Activated T-cell treated with anti-CD3 and anti-CD28 coated beads for 4 hours (primary cell): ENCODE data around the gene NAT8L.
"Not testable (repeated sequence)": the region's sequence is repeated elsewhere in the genome, so short reads cannot be mapped to it uniquely, and the experiment has no call there.

ENCODE experiments used
- DNase-seq: peaks from one replicate; pipeline ENCODE4 v3.0.0-alpha.2; 2020

Gene NAT8L

GRCh38 chr4:2059046-2059725, at the start of gene NAT8L:
Gene NAT8L, plus strand, starts transcription at chr4:2059327. Its CDS starts 185 bp downstream, at chr4:2059512.
- no peak for DNase-seq

- peak; percentile 18 for DNase-seq
Measured at GRCh38 chr4:2009651-2010233, 49.4 kb upstream of the NAT8L start.

DNA sequence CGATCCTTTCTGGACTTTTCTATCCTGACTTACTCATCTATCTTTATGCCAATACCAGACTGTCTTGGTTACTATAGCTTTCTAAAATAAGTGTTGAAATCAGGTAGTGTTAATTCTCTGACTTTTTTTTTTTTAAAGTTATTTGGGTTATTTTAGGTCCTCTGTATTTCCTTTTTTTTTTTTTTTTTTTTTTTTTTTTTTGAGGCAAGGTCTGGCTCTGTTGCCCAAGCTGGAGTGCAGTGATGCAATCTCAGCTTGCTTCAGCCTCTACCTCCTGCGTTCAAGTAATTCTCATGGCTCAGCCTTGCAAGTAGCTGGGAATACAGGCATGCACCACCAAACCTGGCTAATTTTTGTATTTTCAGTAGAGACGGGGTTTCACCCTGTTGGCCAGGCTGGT, 47.5 kb upstream of the NAT8L start:
- DNase-seq, result no peak

DNA sequence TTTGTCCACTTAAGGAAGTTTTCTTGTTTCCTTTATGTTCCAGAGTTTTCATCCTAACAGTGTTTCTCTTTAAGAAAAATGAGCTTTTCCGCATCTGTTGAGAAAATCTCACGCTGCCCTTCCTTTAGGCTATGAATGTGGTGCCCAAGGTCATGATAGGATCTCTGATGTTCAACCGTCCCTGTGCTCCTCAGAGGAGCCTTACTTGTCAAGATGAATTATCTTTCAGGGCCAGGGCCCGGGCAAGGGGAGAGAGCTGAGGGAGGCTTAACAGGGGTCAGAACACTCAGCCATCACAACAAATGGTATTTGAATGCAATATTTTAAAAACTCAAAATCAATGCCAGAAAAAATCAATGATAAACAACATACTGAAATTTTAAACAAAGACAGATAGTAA, 44.1 kb upstream of the NAT8L start:
- no peak for DNase-seq

DNA sequence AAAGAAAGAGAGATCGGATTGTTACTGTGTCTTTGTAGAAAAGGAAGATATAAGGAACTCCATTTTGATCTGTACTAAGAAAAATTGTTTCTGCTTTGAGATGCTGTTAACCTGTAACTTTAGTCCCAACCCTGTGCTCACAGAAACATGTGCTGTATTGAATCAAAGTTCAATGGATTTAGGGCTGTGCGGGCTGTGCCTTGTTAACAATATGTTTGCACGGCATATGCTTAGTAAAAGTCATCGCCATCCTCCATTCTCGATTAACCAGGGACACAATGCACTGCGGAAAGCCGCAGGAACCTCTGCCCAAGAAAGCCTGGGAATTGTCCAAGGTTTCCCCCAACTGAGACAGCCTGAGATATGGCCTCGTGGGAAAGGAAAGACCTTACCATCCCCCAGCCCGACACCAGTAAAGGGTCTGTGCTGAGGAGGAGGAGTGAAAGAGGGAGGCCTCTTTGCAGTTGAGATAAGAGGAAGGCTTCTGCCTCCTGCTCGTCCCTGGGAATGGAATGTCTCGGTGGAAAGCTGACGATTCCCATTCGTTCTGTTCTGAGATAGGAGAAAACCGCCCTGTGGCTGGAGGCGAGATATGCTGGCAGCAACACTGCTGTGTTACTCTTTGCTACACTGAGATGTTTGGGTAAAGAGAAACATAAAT, 37.6 kb upstream of the NAT8L start:
- not testable (repeated sequence) for DNase-seq

DNA sequence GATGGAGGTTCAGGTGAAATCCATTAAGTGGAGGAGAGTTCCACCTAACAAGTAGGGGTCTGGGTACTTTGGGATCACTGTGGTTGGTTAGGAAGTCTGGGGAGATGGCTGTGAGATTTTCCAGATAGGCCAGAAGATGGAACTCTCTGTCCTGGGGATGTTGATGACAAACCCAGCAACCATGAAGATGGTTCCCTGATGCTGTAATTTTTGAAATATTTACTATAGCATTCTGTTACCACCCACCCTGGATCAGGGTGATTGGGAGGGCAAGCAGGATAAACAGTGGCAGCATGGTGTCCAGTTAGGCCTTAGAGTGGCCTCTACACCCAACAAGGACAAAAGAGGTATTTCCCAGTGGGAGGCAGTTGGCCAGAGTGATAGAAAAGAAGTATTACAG, 34.4 kb upstream of the NAT8L start:
- no peak for DNase-seq

DNA sequence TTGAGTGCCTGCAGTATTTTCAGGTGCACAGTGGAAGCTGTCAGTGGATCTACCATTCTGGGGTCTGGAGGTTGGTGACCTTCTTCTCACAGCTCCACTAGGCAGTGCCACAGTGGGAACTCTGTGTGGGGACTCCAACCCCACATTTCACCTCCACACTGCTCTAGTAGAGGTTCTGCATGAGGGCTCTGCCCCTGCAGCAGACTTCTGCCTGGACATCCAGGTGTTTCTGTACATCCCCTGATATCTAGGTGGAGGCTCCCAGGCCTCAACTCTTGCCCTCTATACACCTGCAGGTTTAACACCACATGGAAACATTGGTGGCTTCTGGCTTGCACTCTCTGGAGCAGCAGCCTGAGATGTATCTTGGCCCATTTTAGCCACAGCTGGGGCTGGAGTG, 33.3 kb upstream of the NAT8L start:
- no peak for DNase-seq

DNA sequence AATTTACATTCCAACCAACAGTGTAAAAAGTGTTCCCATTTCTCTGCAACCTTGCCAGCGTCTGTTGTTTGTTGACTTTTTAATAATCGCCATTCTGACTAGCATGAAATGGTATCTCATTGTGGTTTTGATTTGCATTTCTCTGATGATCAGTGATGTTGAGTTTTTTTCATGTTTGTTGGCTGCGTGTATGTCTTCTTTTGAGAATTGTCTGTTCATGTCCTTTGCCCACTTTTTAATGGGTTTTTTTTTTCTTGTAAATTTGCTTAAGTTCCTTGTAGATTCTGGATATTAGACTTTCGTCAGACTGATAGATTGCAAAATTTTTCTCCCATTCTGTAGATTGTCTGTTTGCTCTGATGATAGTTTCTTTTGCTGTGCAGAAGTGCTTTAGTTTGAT, 32.0 kb upstream of the NAT8L start:
- not testable (repeated sequence) for DNase-seq

GRCh38 chr4:2031161-2031560, 28.0 kb upstream of the NAT8L start:
- DNase-seq, result not testable (repeated sequence)

GRCh38 chr4:2036327-2036726, 22.8 kb upstream of the NAT8L start:
- DNase-seq, result no peak

- DNase-seq, result no peak
Measured at GRCh38 chr4:2036866-2037265, 22.3 kb upstream of the NAT8L start.

GRCh38 chr4:2040391-2041238, 18.5 kb upstream of the NAT8L start:
- no peak for DNase-seq

DNA sequence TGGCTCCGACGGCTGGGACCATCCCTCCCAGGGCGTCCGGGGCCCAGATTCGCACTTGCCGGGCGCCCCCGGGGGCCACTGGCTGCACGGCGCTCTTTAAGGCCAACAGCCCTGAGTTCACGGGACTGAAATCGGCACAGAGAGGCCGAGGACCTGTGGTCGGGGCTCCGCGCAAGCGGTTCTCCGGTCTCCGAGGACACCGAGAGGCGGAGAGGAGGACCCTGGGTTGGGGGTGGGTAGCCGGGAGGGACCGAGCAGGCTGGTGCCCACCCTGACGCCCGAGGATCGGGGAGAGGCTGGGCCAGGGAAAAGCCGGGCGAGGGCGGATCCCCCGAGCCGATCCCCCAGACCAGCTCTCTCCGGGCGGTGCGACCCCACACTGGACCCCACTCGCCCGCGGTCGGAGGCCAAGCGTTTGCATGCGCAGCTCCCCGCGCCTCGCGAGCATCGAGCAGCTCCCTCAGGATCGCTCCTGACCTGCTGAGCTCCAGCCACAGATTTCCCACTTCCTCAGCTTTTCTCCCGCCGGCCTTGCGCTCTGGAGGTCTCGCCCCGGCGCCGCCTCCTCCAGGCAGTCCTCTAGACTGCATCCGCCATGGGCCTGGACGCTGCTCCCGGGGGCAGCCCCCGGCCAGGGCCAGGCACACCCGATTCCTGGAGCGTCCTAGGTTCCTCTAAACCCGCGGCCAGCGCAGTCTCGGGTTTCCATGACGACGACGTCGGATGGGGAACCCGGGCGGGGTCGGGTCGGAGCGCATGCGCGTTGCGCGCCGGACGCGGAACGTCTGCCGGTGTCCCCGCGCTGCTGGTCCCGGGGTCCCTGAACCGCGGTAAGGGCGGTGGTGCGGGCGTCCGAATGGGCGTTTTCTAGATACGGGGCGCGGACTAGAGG, 17.6 kb upstream of the NAT8L start:
- DNase-seq, result peak; percentile 79

DNA sequence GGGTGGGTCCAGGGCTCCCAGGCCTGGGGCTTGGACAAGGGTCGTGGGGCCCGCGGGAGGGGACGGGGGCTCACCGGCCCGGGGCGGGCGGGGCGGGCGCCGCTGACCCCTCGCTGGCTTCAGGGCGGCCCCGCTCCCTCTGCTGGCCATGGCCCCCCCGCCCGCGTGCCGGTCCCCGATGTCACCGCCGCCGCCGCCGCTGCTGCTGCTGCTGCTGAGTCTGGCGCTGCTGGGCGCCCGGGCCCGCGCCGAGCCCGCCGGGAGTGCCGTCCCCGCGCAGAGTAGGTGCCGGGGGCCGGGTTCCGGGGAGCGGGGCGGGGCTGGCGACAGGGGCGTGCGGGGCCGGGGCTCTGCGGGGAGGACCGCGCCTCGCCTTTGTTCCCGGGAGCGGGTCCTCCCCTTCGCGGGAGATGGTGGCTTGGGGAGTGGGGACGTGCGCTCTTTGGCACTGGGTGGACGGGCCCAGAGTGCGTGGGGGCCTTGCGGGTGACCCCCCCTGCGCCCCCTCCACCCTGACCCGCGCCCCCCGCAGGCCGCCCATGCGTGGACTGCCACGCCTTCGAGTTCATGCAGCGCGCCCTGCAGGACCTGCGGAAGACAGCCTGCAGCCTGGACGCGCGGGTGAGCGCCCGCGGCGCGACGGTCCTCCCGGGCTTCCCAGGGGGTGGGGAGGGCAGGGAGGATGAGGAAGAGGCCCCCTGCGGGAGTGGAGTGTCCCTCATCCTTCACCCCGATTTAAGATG, 16.8 kb upstream of the NAT8L start:
- DNase-seq, result peak; percentile 7

DNA sequence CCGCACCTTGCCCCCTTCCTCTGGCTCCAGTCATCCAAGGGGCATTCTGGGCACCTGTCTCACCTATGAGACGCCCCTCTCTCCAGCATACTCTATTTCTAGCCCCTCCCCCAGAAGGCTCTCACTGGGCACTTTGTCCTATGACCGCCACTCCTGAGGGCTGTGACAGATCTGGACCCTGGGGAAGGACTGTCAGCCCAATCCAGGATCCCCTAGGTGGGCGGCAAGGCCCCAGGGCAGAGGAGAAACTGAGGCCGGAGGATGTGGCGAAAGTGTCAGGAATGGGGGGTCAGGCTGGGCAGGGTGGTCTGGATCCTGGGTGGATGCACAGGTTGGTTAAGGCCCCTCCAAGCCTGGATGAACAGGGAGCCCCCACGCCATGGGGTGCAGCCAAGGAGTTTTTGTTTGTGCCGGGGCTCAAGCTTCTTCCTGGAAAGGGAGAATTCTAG, 16.2 kb upstream of the NAT8L start:
- no peak for DNase-seq

GRCh38 chr4:2043396-2044118, 15.6 kb upstream of the NAT8L start:
- DNase-seq, result no peak

- no peak for DNase-seq
Measured at GRCh38 chr4:2044119-2044485, 15.0 kb upstream of the NAT8L start.

GRCh38 chr4:2044542-2045517, 14.3 kb upstream of the NAT8L start:
- no peak for DNase-seq

GRCh38 chr4:2045518-2045951, 13.6 kb upstream of the NAT8L start:
- no peak for DNase-seq
